Measurements from ENCODE around the gene ANK2. TPM values are rescaled to one million over a fixed set of nuclear protein-coding genes. Genes with fewer than 3 reads are reported as not detected.

The ANK2 gene
- total RNA-seq, 2 donors from 2014 or later, result 70.0 to 124 TPM

- TF ChIP-seq, protein P1, sequence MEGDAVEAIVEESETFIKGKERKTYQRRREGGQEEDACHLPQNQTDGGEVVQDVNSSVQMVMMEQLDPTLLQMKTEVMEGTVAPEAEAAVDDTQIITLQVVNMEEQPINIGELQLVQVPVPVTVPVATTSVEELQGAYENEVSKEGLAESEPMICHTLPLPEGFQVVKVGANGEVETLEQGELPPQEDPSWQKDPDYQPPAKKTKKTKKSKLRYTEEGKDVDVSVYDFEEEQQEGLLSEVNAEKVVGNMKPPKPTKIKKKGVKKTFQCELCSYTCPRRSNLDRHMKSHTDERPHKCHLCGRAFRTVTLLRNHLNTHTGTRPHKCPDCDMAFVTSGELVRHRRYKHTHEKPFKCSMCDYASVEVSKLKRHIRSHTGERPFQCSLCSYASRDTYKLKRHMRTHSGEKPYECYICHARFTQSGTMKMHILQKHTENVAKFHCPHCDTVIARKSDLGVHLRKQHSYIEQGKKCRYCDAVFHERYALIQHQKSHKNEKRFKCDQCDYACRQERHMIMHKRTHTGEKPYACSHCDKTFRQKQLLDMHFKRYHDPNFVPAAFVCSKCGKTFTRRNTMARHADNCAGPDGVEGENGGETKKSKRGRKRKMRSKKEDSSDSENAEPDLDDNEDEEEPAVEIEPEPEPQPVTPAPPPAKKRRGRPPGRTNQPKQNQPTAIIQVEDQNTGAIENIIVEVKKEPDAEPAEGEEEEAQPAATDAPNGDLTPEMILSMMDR (conservative IDR thresholded peaks at IDR 0.05), result no peak
- Mint-ChIP-seq H3K36me3 (ENCODE audit: low read depth) (peaks cover 2% of the 10 kb centered on the region), H3K27ac (no peak overlapping the region), H3K27me3 (ENCODE audit: insufficient read depth) (no peaks in the 10 kb centered on the region), H3K9me3 (no peaks in the 10 kb centered on the region), H3K4me1 (peaks cover 17% of the 10 kb centered on the region), H3K4me3 (no peak overlapping the region)
- H3K4me3 ChIP-seq (ENCODE audit: low read length), result no peak overlapping the region
- DNase-seq, result no peak
- no peaks in the 10 kb centered on the region for H3K9me3 ChIP-seq (ENCODE audit: control insufficient read depth, low read length)
- no peak overlapping the region for H3K9ac ChIP-seq (ENCODE audit: extremely low read depth, low read length, poor library complexity, severe bottlenecking)
- no peak overlapping the region for H3K27ac ChIP-seq (ENCODE audit: low read depth, low read length)
- no peaks in the 10 kb centered on the region for H3K36me3 ChIP-seq (ENCODE audit: control insufficient read depth, insufficient read depth, low read length)
- no peaks in the 10 kb centered on the region for H3K27me3 ChIP-seq (ENCODE audit: control insufficient read depth, insufficient read depth, low read length, poor library complexity, severe bottlenecking)
- peaks cover 3% of the 10 kb centered on the region for H3K4me1 ChIP-seq (ENCODE audit: control insufficient read depth, insufficient read depth, low read length)
Measured at GRCh38 chr4:113090954-113091353, 41.5 kb downstream of the ANK2 start.

DNA sequence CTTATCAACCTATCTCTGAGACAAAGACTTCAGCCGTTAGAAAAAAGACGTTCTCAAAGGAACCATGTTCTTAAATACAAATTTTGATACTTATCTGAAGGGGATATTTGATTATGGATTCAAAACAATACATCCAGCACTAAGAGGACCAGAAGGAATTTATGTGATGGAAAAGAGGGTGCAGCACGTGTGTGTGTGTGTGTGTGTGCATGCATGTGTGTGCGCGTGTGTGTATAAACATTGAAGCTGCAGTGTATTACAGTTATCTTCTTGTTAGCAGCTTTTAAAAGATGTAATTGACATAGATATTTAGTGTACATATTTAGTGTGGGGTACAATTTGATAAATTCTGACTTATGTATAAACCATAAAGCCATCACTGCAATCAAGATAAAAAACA is 44.9 kb downstream of the ANK2 start:
- no peak overlapping the region for H3K4me3 ChIP-seq (ENCODE audit: low read length)
- peaks cover 4% of the 10 kb centered on the region for H3K9me3 ChIP-seq (ENCODE audit: control insufficient read depth, low read length)
- DNase-seq, result no peak
- peaks cover 10% of the 10 kb centered on the region for H3K36me3 Mint-ChIP-seq (ENCODE audit: low read depth)
- H3K4me3 Mint-ChIP-seq, result no peak overlapping the region
- H3K9ac ChIP-seq (ENCODE audit: extremely low read depth, low read length, poor library complexity, severe bottlenecking), result no peak overlapping the region
- no peak overlapping the region for H3K27ac Mint-ChIP-seq
- no peaks in the 10 kb centered on the region for H3K27me3 Mint-ChIP-seq (ENCODE audit: insufficient read depth)
- no peak overlapping the region for H3K27ac ChIP-seq (ENCODE audit: low read depth, low read length)
- H3K4me1 Mint-ChIP-seq, result peaks cover 9% of the 10 kb centered on the region
- TF ChIP-seq, protein P1 (conservative IDR thresholded peaks at IDR 0.05), result no peak
- peaks cover 11% of the 10 kb centered on the region for H3K36me3 ChIP-seq (ENCODE audit: control insufficient read depth, insufficient read depth, low read length)
- no peaks in the 10 kb centered on the region for H3K9me3 Mint-ChIP-seq
- WGBS, 2 experiments (ENCODE audit: insufficient coverage in 1 of 2, insufficient read length in 1 of 2), result 83 to 100% methylated on average over 2 to 5 of the region's 5 CpGs
- H3K4me1 ChIP-seq (ENCODE audit: control insufficient read depth, insufficient read depth, low read length), result peaks cover 3% of the 10 kb centered on the region
- no peaks in the 10 kb centered on the region for H3K27me3 ChIP-seq (ENCODE audit: control insufficient read depth, insufficient read depth, low read length, poor library complexity, severe bottlenecking)

GRCh38 chr4:113094802-113095201 is 45.3 kb downstream of the ANK2 start:
- TF ChIP-seq, protein P1 (conservative IDR thresholded peaks at IDR 0.05), result peak; percentile 92
- peaks cover 4% of the 10 kb centered on the region for H3K9me3 ChIP-seq (ENCODE audit: control insufficient read depth, low read length)
- no peak overlapping the region for H3K4me3 ChIP-seq (ENCODE audit: low read length)
- H3K9ac ChIP-seq (ENCODE audit: extremely low read depth, low read length, poor library complexity, severe bottlenecking), result no peak overlapping the region
- no peaks in the 10 kb centered on the region for H3K27me3 ChIP-seq (ENCODE audit: control insufficient read depth, insufficient read depth, low read length, poor library complexity, severe bottlenecking)
- Mint-ChIP-seq H3K4me3 (no peak overlapping the region), H3K4me1 (peaks cover 8% of the 10 kb centered on the region), H3K36me3 (ENCODE audit: low read depth) (peaks cover 10% of the 10 kb centered on the region), H3K27me3 (ENCODE audit: insufficient read depth) (no peaks in the 10 kb centered on the region), H3K27ac (no peak overlapping the region), H3K9me3 (no peaks in the 10 kb centered on the region)
- H3K27ac ChIP-seq (ENCODE audit: low read depth, low read length), result no peak overlapping the region
- peaks cover 2% of the 10 kb centered on the region for H3K4me1 ChIP-seq (ENCODE audit: control insufficient read depth, insufficient read depth, low read length)
- no peak for DNase-seq
- peaks cover 11% of the 10 kb centered on the region for H3K36me3 ChIP-seq (ENCODE audit: control insufficient read depth, insufficient read depth, low read length)

Measured in endodermal cell (in vitro differentiated cells).